Measurements from ENCODE around the gene PRSS35.

Gene PRSS35

GRCh38 chr6:83505356-83505755, 7.0 kb upstream of the PRSS35 start:
- DNase-seq: no peak
- no peak overlapping the region for H2BK12ac ChIP-seq (ENCODE audit: low read length in 2 of 2)
- no peak overlapping the region for H3K4ac ChIP-seq (ENCODE audit: low read depth in 1 of 2, low read length in 2 of 2)
- H4K91ac ChIP-seq (ENCODE audit: low read length): no peak overlapping the region
- no peaks in the 10 kb centered on the region for H3K4me1 ChIP-seq (ENCODE audit: control insufficient read depth, insufficient read depth, low read depth, low read length)
- H2BK5ac ChIP-seq (ENCODE audit: low read depth, low read length, poor library complexity, severe bottlenecking): no peak overlapping the region
- H2BK15ac ChIP-seq (ENCODE audit: low read depth, poor library complexity, severe bottlenecking): no peak overlapping the region
- H3K36me3 ChIP-seq (ENCODE audit: control insufficient read depth in 1 of 2, insufficient read depth in 2 of 2, low read depth in 1 of 2, low read length in 2 of 2): no peaks in the 10 kb centered on the region
- H3K23ac ChIP-seq (ENCODE audit: low read length in 2 of 2): no peak overlapping the region
- no peak overlapping the region for H3K4me2 ChIP-seq (ENCODE audit: low read length, poor library complexity, severe bottlenecking)
- H3K18ac ChIP-seq (ENCODE audit: low read depth in 1 of 2, low read length in 2 of 2): no peak overlapping the region
- 83% methylated on average over 2 of the region's 4 CpGs for WGBS
- H3K14ac ChIP-seq (ENCODE audit: low read length in 2 of 2): no peak overlapping the region
- no peak overlapping the region for H2AFZ ChIP-seq (ENCODE audit: low read depth, low read length)
- peak overlapping the region; percentile 54 for H3K9ac ChIP-seq (ENCODE audit: low read length)
- no peak overlapping the region for H3K4me3 ChIP-seq (ENCODE audit: insufficient read depth in 1 of 2, low read depth in 1 of 2, low read length in 2 of 2)
- H2AK5ac ChIP-seq (ENCODE audit: low read length, severe bottlenecking): no peak overlapping the region
- H3K27ac ChIP-seq (ENCODE audit: low read length, poor library complexity, severe bottlenecking): no peak overlapping the region
- no peak overlapping the region for H4K8ac ChIP-seq (ENCODE audit: low read length)
- no peaks in the 10 kb centered on the region for H3K79me1 ChIP-seq (replicated peaks; ENCODE audit: low read length, poor library complexity, severe bottlenecking)
- no peaks in the 10 kb centered on the region for H3K9me3 ChIP-seq (ENCODE audit: control insufficient read depth, low read length)
- H2BK120ac ChIP-seq (ENCODE audit: low read depth, low read length): no peak overlapping the region
- H3K27me3 ChIP-seq (ENCODE audit: control insufficient read depth in 1 of 2, insufficient read depth in 1 of 2, low read length in 2 of 2): no peaks in the 10 kb centered on the region

GRCh38 chr6:83509441-83509840, 2.9 kb upstream of the PRSS35 start:
- no peaks in the 10 kb centered on the region for H3K36me3 ChIP-seq (ENCODE audit: control insufficient read depth in 1 of 2, insufficient read depth in 2 of 2, low read depth in 1 of 2, low read length in 2 of 2)
- H3K4me1 ChIP-seq (ENCODE audit: control insufficient read depth, insufficient read depth, low read depth, low read length): no peaks in the 10 kb centered on the region
- no peaks in the 10 kb centered on the region for H3K79me1 ChIP-seq (replicated peaks; ENCODE audit: low read length, poor library complexity, severe bottlenecking)
- no peak overlapping the region for H2BK120ac ChIP-seq (ENCODE audit: low read depth, low read length)
- H3K23ac ChIP-seq (ENCODE audit: low read length in 2 of 2): no peak overlapping the region
- H4K91ac ChIP-seq (ENCODE audit: low read length): no peak overlapping the region
- no peaks in the 10 kb centered on the region for H3K27me3 ChIP-seq (ENCODE audit: control insufficient read depth in 1 of 2, insufficient read depth in 1 of 2, low read length in 2 of 2)
- no peak overlapping the region for H2BK15ac ChIP-seq (ENCODE audit: low read depth, poor library complexity, severe bottlenecking)
- no peak overlapping the region for H2BK12ac ChIP-seq (ENCODE audit: low read length in 2 of 2)
- no peak overlapping the region for H3K14ac ChIP-seq (ENCODE audit: low read length in 2 of 2)
- WGBS: 100% methylated on average over 1 of the region's 1 CpG
- no peak overlapping the region for H2BK5ac ChIP-seq (ENCODE audit: low read depth, low read length, poor library complexity, severe bottlenecking)
- H3K9ac ChIP-seq (ENCODE audit: low read length): no peak overlapping the region
- H4K8ac ChIP-seq (ENCODE audit: low read length): no peak overlapping the region
- no peak overlapping the region for H2AFZ ChIP-seq (ENCODE audit: low read depth, low read length)
- no peak overlapping the region for H3K4me2 ChIP-seq (ENCODE audit: low read length, poor library complexity, severe bottlenecking)
- H3K9me3 ChIP-seq (ENCODE audit: control insufficient read depth, low read length): no peaks in the 10 kb centered on the region
- H2AK5ac ChIP-seq (ENCODE audit: low read length, severe bottlenecking): no peak overlapping the region
- no peak overlapping the region for H3K4ac ChIP-seq (ENCODE audit: low read depth in 1 of 2, low read length in 2 of 2)
- DNase-seq: peak; percentile 37
- no peak overlapping the region for H3K27ac ChIP-seq (ENCODE audit: low read length, poor library complexity, severe bottlenecking)
- no peak overlapping the region for H3K18ac ChIP-seq (ENCODE audit: low read depth in 1 of 2, low read length in 2 of 2)
- H3K4me3 ChIP-seq (ENCODE audit: insufficient read depth in 1 of 2, low read depth in 1 of 2, low read length in 2 of 2): no peak overlapping the region

GRCh38 chr6:83510791-83511190, 1.5 kb upstream of the PRSS35 start:
- Histone ChIP-seq H3K4me2 (ENCODE audit: low read length, poor library complexity, severe bottlenecking) (no peak overlapping the region), H2BK12ac (ENCODE audit: low read length in 2 of 2) (no peak overlapping the region), H2BK5ac (ENCODE audit: low read depth, low read length, poor library complexity, severe bottlenecking) (no peak overlapping the region), H3K18ac (ENCODE audit: low read depth in 1 of 2, low read length in 2 of 2) (no peak overlapping the region), H3K27ac (ENCODE audit: low read length, poor library complexity, severe bottlenecking) (no peak overlapping the region), H3K79me1 (replicated peaks; ENCODE audit: low read length, poor library complexity, severe bottlenecking) (no peaks in the 10 kb centered on the region), H2AFZ (ENCODE audit: low read depth, low read length) (no peak overlapping the region), H4K8ac (ENCODE audit: low read length) (no peak overlapping the region), H3K4ac (ENCODE audit: low read depth in 1 of 2, low read length in 2 of 2) (no peak overlapping the region), H4K91ac (ENCODE audit: low read length) (no peak overlapping the region), H3K14ac (ENCODE audit: low read length in 2 of 2) (no peak overlapping the region), H3K23ac (ENCODE audit: low read length in 2 of 2) (no peak overlapping the region), H2AK5ac (ENCODE audit: low read length, severe bottlenecking) (no peak overlapping the region), H3K9me3 (ENCODE audit: control insufficient read depth, low read length) (no peaks in the 10 kb centered on the region), H3K9ac (ENCODE audit: low read length) (no peak overlapping the region), H2BK120ac (ENCODE audit: low read depth, low read length) (no peak overlapping the region), H2BK15ac (ENCODE audit: low read depth, poor library complexity, severe bottlenecking) (no peak overlapping the region), H3K4me3 (ENCODE audit: insufficient read depth in 1 of 2, low read depth in 1 of 2, low read length in 2 of 2) (no peak overlapping the region), H3K4me1 (ENCODE audit: control insufficient read depth, insufficient read depth, low read depth, low read length) (no peaks in the 10 kb centered on the region), H3K27me3 (ENCODE audit: control insufficient read depth in 1 of 2, insufficient read depth in 1 of 2, low read length in 2 of 2) (no peaks in the 10 kb centered on the region), H3K36me3 (ENCODE audit: control insufficient read depth in 1 of 2, insufficient read depth in 2 of 2, low read depth in 1 of 2, low read length in 2 of 2) (no peaks in the 10 kb centered on the region)
- 100% methylated on average over 1 of the region's 3 CpGs for WGBS
- DNase-seq: no peak

- Histone ChIP-seq H2BK15ac (ENCODE audit: low read depth, poor library complexity, severe bottlenecking) (no peak overlapping the region), H3K18ac (ENCODE audit: low read depth in 1 of 2, low read length in 2 of 2) (no peak overlapping the region), H3K79me1 (replicated peaks; ENCODE audit: low read length, poor library complexity, severe bottlenecking) (no peaks in the 10 kb centered on the region), H3K23ac (ENCODE audit: low read length in 2 of 2) (no peak overlapping the region), H4K8ac (ENCODE audit: low read length) (no peak overlapping the region), H2BK12ac (ENCODE audit: low read length in 2 of 2) (no peak overlapping the region), H3K4me3 (ENCODE audit: insufficient read depth in 1 of 2, low read depth in 1 of 2, low read length in 2 of 2) (no peak overlapping the region), H2BK5ac (ENCODE audit: low read depth, low read length, poor library complexity, severe bottlenecking) (no peak overlapping the region), H3K36me3 (ENCODE audit: control insufficient read depth in 1 of 2, insufficient read depth in 2 of 2, low read depth in 1 of 2, low read length in 2 of 2) (no peaks in the 10 kb centered on the region), H3K4me1 (ENCODE audit: control insufficient read depth, insufficient read depth, low read depth, low read length) (no peaks in the 10 kb centered on the region), H3K4ac (ENCODE audit: low read depth in 1 of 2, low read length in 2 of 2) (no peak overlapping the region), H3K9ac (ENCODE audit: low read length) (no peak overlapping the region), H2AK5ac (ENCODE audit: low read length, severe bottlenecking) (no peak overlapping the region), H2AFZ (ENCODE audit: low read depth, low read length) (no peak overlapping the region), H3K27me3 (ENCODE audit: control insufficient read depth in 1 of 2, insufficient read depth in 1 of 2, low read length in 2 of 2) (no peaks in the 10 kb centered on the region), H3K4me2 (ENCODE audit: low read length, poor library complexity, severe bottlenecking) (no peak overlapping the region), H3K9me3 (ENCODE audit: control insufficient read depth, low read length) (no peaks in the 10 kb centered on the region), H3K14ac (ENCODE audit: low read length in 2 of 2) (no peak overlapping the region), H3K27ac (ENCODE audit: low read length, poor library complexity, severe bottlenecking) (no peak overlapping the region), H4K91ac (ENCODE audit: low read length) (no peak overlapping the region), H2BK120ac (ENCODE audit: low read depth, low read length) (no peak overlapping the region)
- DNase-seq: no peak
- WGBS: 92% methylated on average over 6 of the region's 8 CpGs
These were observed 1.1 kb upstream of the PRSS35 start for GRCh38 chr6:83511266-83511665.

All from mesenchymal stem cell (in vitro differentiated cells and primary cell).